ENCODE data around the gene GRIN1.

GRCh38 chr9:137171149-137171900 is 32.4 kb downstream of the GRIN1 start:
- no peak for TF ChIP-seq POLR2AphosphoS5 (IDR thresholded peaks at IDR 0.05)
- TF ChIP-seq CTCF (IDR thresholded peaks at IDR 0.05) = no peak

Data from esophagus muscularis mucosa (tissue), 3 donors.